B cell (primary cell): Measurements from ENCODE around the gene JAM2.

Source experiments
- EZH2 ChIP-seq: IDR thresholded peaks from 2 replicates; pipeline ENCODE4 v1.6.1; 2012; ENCODE audit warnings: borderline replicate concordance, low read depth, mild to moderate bottlenecking, moderate library complexity, low read length; ENCODE audit not compliant: insufficient read depth, poor library complexity, severe bottlenecking
- TF ChIP-seq, protein P1 (sequence below): fragments of 200-600 bp; IDR thresholded peaks from one replicate; pipeline ENCODE4 v1.8.0; 2022; ENCODE audit warnings: antibody characterized with exemption, mild to moderate bottlenecking

DNA sequence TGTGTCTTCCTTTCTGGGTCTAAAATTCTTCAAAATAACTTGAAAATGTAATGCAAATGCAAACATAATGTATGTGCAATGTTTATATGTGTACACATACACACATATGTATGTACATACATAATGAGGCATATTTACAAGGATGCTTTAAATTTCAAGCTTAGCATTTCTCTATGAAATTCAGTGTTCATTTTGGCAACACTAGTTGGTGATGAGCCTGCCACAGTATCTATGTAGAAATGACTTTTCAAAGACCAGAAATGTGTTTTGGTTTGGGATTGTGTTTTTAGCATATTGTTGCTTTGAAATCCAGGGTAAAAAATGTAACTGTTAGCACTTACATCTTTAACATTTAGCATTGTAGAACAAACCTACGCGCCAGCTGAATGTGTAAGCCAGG lies 105.8 kb downstream of the JAM2 start:
- TF ChIP-seq, protein P1, sequence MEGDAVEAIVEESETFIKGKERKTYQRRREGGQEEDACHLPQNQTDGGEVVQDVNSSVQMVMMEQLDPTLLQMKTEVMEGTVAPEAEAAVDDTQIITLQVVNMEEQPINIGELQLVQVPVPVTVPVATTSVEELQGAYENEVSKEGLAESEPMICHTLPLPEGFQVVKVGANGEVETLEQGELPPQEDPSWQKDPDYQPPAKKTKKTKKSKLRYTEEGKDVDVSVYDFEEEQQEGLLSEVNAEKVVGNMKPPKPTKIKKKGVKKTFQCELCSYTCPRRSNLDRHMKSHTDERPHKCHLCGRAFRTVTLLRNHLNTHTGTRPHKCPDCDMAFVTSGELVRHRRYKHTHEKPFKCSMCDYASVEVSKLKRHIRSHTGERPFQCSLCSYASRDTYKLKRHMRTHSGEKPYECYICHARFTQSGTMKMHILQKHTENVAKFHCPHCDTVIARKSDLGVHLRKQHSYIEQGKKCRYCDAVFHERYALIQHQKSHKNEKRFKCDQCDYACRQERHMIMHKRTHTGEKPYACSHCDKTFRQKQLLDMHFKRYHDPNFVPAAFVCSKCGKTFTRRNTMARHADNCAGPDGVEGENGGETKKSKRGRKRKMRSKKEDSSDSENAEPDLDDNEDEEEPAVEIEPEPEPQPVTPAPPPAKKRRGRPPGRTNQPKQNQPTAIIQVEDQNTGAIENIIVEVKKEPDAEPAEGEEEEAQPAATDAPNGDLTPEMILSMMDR: no peak
- TF ChIP-seq EZH2: no peak
